GM10266 (cell line): ENCODE results near the gene CD84.

ENCODE experiments used
- DNase-seq: peaks from one replicate; pipeline ENCODE4 v3.0.0; 2012; ENCODE audit errors: extremely low spot score
- TF ChIP-seq, protein P1 (sequence below): IDR thresholded peaks from 2 replicates; pipeline ENCODE4 v1.5.1; 2012; ENCODE audit warnings: mild to moderate bottlenecking, low read depth; ENCODE audit not compliant: control insufficient read depth, insufficient read depth; ENCODE audit errors: missing control alignments

The CD84 gene

DNA sequence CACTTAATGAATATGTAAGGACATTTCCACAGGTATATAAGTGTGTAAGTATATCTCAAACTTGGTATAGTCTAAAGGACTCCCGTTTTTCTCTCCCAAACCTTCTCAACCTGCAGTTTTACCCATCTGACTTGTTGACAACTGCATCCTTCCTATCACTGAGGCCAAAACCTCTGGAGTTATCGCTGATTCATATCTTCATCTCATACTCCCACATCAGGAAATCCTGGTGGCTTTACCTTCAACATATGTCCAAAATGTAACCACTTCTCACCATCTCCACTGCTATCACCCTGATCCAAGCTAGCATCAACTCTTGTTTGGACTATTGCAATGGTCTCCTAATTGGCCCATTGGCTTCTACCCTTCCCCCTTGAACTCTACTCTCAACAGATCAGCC is 86.7 kb downstream of the CD84 start:
- TF ChIP-seq, protein P1, sequence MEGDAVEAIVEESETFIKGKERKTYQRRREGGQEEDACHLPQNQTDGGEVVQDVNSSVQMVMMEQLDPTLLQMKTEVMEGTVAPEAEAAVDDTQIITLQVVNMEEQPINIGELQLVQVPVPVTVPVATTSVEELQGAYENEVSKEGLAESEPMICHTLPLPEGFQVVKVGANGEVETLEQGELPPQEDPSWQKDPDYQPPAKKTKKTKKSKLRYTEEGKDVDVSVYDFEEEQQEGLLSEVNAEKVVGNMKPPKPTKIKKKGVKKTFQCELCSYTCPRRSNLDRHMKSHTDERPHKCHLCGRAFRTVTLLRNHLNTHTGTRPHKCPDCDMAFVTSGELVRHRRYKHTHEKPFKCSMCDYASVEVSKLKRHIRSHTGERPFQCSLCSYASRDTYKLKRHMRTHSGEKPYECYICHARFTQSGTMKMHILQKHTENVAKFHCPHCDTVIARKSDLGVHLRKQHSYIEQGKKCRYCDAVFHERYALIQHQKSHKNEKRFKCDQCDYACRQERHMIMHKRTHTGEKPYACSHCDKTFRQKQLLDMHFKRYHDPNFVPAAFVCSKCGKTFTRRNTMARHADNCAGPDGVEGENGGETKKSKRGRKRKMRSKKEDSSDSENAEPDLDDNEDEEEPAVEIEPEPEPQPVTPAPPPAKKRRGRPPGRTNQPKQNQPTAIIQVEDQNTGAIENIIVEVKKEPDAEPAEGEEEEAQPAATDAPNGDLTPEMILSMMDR = no peak
- no peak for DNase-seq

DNA sequence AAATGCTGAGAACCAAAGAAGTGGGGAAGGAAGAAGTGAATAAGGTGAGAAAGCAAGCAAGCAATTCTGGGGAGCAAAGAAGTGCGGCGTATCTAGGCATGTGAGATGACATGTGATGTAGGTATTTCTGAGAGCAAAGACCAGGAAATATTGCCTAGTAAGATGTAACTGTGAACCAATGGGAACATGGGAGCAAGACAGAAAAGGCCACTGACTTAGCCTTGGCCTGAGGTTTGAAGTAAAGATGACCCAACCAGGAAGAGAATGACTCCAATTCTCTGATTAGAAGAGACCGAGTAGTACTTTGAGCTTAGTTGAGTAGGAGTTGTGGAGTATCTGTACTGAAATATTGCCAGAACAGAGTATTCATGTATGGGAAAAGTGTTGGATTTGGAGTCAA is 87.3 kb downstream of the CD84 start:
- TF ChIP-seq, protein P1 = no peak
- DNase-seq = no peak
